ENCODE data around the gene NIPAL4.

DNA sequence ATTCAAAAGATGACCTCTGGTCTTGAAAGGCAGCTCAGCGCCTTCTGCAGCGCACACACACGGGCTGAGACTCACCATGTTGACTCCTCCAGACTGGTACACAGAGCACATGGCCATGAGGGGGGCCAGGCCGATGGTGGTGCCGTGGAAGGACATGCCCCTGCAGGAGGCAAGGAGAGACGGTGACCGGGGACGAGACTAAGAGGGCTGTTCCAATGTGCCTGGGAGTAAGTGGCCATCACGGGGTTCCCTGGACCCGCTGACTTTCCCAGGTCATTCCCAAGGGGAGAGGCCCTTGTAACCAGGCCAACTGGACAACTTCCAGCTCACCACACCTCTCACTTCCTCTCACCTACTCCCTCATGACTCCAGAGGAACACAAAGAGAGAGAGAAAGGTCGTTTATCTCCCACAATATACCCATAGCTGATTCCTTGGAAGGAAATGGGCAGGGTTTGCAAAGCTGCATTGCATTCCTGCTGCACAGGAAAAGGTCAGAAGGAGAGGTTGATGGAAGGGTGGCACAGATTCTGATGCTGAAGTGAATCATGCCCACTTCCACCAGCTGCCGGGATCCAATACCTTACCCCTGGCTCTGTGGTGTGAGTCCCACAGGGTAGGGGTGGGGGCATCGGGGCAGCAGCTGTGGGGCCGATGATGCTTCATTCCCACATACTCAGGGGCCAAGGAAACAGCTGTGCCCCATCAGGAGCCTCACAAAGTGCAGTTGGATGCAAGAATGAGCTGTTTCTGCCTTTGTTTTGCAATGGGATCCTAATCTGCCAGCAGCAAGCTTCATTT, 47.2 kb downstream of the NIPAL4 start:
- TF ChIP-seq POLR2A (IDR thresholded peaks at IDR 0.05) (no peak), CTCF (IDR thresholded peaks at IDR 0.05) (no peak)
